ENCODE measurements around the gene ADAMTS8.

DNA sequence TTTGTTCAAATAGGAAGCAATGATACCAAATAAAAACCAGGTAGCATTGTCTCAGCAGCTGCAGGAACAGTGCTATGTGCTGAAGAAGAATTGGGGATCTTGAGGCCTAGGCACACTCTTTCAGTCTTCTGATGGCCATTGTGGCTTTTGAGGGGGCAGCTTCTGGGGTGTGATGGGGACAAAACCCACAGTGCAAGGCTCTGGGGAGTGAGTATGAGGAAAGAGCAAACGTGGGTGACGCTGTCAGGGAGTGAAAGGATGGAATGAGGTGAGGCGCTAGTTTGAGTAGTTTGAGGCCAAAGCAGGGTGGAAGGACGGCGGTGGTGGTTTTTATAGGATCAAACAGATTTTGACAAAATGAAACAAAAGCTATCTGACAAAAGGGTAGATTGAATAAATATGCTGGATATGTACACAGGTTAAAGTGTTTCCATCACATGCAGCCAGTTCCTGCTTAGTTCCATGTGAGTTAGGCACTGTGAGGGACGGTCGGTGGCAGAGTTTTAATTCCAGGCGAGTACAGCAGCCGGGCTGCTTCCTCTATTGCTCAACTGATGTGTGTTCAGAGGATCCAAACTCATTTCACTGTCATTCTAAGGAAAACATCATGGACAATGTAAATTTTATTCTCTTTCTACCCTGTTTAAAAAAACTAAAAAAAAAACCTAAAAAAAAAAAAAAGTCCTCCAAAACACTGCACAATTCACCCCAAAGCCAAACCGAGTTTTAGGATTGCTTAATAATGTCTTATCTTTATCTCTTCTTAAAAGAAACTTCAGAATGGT lies 38.9 kb upstream of the ADAMTS8 start:
- TF ChIP-seq POLR2A (IDR thresholded peaks at IDR 0.05; ENCODE audit: low read length) (no peak), GATA1 (IDR thresholded peaks at IDR 0.05; ENCODE audit: low read depth, low read length) (no peak)
